Smooth muscle cell of the brain vasculature (primary cell): ENCODE results near the gene FKBP14.
"Not testable (repeated sequence)": the region's sequence is repeated elsewhere in the genome, so short reads cannot be mapped to it uniquely, and the experiment has no call there.

Experiments
- DNase-seq: peaks from one replicate; pipeline ENCODE4 v3.0.0-alpha.2; 2012; ENCODE audit warnings: low read depth, low spot score

FKBP14 gene, protein sequence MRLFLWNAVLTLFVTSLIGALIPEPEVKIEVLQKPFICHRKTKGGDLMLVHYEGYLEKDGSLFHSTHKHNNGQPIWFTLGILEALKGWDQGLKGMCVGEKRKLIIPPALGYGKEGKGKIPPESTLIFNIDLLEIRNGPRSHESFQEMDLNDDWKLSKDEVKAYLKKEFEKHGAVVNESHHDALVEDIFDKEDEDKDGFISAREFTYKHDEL

DNA sequence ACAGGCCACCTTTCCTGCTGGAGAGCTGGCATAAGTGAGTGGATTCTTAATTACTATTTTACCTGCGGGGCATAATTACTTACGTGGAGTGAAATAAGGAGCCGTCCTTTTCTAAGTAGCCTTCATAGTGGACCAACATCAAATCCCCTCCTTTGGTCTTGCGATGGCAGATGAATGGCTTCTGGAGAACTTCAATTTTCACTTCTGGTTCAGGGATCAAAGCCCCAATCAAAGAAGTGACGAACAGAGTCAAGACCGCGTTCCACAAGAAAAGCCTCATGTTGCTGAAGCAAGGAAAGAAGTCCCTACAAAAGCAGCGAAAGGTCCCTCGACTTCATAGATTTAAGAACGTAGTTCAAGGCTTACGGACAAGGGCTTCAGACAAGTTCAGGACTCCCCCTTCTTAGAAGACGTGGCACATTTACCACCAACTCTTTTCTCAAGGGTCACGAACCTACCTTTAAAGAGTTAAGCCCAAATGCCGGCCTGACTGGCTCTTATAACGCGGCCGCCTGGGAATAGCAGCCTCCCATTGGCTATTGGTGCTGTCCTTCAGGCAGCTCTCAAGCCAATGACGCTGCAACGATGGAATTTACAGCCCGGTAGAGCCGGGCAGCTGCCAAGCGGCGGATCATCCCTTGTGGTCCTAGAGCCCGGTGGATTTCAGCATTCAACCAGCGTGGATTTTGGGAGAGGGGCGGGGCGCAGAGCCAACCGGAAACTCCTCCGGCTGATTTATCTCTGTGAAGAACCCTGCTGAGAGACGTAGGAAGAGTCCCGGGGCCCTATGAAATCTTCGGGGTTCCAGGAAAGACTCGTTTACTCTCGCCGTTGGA lies at the start of gene FKBP14:
FKBP14 (minus strand) TSS at position 474 of the 836 bp plus-strand sequence; CDS start at position 280, 194 bp downstream.
- peak; percentile 99 for DNase-seq

DNA sequence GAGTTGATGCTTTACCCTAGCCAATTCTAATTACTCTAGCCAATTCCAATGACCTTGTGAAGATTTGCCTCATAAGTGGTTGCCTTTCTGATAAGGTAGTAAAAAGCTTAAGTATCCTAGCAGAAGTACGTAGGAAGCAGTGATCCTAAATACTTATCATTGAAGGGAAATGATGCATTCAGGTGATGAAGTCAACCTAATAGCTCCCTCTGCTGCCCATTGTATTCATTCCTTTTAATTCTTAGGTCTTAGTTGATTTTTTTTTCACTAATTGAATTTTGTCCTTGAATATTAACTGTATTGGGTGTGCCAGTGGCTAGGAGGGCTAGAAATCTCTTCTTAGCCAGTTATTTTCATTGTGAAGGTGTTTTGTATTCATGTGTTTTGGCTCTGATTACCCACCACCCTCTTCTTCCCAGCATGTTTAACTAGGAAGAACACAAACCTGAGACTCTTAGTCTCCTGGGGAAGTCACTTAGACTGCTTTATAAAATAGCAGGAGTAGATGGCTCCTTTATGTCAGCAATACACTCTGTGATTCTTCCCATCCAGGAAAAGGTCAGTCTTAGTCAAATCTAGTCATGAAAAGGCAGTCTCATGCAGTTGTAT lies 48.0 kb upstream of the FKBP14 start:
- no peak for DNase-seq

DNA sequence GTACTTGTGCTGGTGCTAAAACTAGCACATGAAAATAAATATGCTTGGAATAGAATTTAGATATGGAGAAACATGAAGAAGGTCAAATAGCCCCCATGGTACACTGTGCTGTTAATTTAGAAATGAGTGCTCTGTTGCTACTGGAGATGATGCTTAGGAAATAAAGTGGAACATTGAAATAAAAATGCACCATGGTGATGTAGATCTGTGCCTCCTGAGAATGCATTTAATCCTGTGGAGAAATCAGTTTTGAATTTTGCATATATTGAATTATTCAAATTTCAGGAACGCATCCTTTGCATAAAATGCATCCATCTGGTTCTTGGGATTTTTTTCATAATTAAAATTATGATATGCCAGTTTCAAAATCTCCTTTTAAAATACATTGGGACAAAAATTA lies 46.2 kb upstream of the FKBP14 start:
- DNase-seq = no peak

DNA sequence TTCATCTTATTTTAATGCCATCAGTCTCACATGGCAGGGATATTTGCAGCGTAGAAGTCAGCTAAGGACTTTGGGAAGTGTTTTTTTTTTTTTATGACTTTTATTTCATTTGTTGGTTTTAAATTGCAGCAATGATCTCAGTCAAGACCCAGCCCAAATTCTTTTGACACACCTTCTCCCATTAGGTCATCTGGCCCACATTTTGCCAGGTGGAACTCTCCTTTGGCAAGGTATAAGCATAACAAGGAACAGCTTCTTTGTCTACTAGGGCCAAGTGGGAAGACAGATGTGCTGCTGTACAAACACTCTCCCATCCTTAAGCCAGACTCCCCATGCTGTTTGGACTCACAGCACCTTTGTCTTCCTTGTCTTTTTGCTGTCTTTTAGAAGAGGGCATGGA lies 43.5 kb upstream of the FKBP14 start:
- DNase-seq = no peak

DNA sequence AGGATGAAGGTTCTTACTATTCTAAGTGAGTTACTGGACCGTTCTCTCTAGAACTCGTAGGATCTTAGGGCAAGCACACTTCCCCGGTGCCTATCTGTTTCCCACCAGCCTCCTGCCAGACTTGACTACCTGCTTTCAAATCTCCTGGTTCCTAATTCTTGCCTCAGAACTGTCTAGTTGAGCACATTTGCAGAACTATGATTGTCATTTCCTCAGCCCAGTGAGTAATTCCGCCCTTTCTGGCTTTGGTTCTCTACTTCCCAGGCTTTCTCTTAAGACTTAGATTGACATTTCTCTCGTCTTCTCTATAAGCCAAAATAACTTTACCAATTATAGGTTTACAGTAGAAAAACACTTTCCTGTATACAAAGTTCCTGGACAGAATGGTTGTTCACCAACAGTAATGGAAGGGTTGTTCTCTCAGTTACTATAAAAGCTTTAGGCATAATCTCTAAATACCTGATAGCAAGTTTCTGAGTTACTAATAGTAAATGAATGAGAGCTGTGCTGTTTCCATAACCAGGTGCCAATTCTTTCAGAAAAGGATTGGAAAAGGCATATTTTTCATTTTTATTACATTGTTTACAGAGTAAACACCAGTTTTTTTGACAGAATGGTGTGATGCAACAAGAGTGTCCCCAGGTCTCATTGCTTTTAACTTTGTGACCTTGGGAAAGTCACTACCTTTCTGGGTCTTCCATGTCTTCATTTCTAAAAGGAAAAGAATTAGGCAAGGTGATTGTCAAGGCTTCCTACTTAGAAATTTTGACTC lies 42.8 kb upstream of the FKBP14 start:
- no peak for DNase-seq

DNA sequence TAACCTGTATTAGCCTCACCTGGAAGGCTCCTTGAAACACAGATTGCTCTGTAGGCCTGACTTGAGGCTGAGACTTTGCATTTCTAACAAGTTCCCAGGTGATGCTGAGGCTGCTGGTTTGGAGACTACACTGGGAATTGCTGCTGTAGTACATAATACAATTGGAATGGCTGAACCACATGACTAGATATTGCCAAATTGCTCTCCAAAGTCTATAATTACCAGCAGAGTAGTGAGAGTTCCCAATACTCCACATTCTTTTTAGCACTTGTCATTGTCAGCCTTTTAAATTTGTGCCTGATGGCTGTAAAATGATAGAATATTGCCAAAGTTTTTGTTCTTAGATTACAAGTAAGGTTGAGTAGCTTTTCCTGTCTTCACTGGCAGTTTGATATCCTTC lies 41.6 kb upstream of the FKBP14 start:
- DNase-seq = no peak

DNA sequence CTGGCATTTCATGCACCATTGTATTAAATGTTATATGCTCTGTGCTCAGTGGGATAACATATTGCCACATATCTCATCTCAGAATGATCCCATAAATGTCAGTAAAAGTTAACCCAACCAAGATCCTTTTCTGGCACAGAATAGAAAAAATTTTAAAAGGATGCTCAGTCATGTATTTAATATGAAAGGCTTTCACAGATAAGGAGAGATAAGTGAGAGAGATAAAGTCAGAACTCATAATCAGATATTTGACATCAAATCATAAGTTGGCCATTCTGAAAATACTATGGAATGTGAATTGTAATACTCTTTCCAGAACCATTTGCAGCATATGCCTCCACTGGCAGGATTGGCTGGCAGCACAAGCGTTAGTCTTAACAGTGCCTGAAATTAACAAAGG lies 40.2 kb upstream of the FKBP14 start:
- DNase-seq = no peak

DNA sequence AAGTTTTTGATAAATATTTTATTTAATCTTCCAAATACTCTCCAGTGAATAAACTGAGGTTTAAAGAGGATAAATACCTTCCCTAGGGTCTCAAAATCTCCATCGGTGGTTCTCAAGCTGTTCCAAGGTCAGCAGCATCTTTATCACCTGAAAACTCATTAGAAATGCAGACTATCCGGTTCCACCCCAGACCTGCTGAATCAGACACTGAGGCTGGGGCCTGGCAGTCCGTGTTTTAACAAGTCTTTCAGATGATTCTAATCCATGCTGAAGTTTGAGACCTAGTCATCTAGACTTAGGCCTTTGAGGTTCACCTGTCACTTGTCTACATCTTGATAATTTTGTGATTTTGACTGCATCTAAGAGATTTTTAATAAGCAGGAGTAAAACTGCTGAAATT lies 39.2 kb upstream of the FKBP14 start:
- no peak for DNase-seq

DNA sequence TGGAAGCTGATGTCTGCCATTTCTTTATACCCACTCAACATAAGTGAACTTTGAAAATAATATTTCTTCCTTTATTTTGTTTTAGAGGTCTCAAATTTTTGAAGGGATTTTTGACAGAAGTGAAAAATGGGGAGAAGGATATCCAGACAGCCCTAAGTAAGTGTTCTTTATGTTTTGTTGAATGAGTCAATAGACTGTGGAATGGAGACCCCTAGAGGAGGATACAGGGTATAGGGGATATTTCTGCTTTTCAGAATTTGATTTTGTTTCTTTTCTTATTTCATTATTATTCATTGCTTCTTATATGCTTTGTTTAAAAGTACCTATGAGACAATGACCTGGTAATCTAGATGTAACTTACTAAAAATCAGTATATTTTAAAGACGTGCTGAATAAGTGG lies 36.1 kb upstream of the FKBP14 start:
- peak; percentile 26 for DNase-seq

DNA sequence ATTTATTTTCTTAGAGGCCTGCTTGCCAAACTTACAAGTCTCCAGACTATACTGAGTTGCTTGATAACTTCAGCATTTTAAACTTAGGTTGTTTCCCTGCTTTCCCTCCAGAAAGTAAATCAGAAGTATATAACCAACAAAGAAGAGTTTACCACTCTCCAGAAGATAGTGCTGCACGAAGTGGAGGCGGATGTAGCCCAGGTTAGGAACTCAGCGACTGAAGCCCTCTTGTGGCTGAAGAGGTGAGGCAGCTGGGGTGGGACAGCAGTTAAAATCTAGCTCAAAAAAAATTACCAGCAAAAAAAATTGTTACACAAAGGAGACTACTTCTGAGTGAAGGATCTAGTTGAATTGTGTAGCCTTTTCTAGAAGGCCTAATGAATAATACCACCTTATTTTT lies 35.3 kb upstream of the FKBP14 start:
- not testable (repeated sequence) for DNase-seq

DNA sequence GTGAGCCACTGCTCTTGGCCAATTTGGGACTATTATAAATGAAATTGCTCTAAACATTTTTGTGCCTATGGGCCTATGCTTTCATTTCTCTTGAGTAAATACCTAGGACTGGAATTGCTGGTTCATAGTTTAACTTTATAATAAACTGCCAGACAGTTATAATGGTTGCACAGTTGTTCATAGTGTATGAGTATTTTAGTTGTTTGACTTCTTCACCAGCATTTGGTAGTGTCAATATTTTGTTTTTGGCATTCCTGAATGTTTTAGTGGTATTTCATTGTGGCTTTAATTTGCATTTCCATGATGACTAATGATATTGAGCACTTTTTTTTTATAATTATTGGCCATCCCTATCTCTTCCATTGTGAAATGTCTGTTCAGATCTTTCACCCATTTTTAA lies 31.2 kb upstream of the FKBP14 start:
- no peak for DNase-seq

DNA sequence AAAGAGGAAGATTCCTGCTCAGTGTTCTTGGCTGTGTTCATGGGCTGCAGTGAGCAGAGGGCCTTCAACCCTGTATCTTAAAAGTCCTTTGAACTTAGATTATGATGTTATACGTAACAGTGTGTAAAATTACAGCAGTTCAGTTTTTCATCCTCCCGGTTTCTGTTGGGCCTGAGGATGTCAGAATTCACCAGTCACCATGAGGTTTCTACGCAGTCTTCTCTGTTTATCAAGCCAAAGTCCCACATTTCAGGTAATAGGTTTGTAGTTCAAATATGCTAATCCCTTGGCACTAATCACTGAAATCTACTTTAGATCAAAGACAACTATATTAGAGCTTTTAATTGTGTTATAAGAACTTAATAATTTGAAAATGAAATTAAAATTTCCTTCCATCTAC lies 26.6 kb upstream of the FKBP14 start:
- DNase-seq = no peak

DNA sequence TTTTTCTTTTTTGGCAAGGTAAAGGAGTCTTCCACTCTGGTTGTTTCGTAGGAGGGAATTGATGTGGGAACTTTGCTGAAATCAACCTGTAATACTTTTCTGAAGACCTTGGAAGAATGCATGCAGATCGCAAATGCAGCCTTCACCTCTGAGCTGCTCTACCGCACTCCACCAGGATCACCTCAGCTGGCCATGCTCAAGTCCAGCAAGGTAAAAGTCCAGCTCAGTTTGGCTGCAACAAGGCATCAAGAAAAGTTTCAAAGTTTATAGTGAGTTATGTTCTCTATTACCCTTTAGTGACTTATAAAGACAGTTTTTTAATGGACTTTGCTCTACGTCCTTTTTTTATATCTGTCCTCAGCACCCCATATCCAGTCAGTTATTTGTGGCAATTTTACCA lies 22.7 kb upstream of the FKBP14 start:
- DNase-seq = no peak

DNA sequence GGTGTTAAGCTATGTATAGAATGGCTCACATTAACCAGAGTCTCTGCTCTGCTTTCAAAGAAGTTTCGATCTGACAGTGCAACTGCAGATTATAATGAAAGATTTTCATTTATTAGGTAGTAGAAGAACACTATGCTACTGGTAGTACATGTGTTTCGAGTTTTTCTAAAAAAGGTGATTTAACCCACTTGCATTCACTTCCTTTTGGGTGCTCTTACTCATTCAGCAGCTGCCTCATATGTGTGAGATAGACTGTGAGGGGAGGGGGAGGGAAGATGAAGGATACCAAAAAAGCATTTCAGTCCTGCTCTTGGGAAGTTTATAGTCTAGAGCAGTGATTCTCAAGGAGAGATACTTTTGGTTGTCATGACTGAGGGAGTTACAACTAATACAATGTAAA lies 22.1 kb upstream of the FKBP14 start:
- DNase-seq = no peak

DNA sequence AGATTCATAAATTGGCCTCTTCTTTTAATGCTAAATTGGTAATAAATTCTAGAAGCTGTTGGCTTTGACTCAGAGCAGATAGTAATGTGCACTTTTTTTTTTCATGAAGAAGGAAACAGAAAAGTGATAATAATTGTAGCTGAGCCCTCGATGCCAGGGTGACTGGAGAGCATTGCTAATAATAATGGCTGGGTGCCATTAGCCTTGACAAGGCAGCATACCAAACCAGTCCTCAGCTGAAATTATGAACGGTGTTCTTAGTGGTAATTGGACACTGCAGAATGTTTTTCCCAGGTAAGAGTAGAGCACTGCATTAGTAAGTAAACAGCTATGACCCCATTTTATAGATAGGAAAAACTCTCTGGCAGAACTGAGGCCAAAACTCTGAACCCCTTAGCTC lies 20.6 kb upstream of the FKBP14 start:
- DNase-seq = no peak

DNA sequence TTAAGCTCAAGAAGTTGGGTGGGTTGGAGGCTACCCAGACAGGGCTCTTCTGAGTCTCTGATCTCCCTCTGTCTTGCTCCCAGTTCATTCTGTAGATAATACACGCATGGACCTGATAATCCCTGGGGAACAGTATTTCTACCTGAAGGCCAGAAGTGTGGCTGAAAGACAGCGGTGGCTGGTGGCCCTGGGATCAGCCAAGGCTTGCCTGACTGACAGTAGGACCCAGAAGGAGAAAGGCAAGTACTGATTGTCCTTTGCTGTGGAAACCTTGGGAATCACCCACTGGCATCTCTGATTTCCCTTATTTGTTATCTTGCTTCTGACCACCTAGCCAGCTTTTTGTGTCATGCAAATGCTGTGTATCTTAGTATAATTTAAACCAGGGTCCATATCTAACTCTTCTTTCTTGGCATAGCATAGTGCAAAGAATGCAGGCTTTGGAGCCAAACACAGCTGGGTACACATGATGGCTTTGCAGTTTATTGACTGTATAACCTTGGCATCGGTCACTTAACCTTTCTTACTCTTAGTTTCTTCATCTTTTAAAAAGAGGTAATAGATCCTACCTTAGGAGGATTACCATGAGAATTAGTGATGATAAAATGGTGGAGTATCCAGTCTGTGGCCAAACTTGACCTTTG lies 19.7 kb upstream of the FKBP14 start:
- DNase-seq = no peak

DNA sequence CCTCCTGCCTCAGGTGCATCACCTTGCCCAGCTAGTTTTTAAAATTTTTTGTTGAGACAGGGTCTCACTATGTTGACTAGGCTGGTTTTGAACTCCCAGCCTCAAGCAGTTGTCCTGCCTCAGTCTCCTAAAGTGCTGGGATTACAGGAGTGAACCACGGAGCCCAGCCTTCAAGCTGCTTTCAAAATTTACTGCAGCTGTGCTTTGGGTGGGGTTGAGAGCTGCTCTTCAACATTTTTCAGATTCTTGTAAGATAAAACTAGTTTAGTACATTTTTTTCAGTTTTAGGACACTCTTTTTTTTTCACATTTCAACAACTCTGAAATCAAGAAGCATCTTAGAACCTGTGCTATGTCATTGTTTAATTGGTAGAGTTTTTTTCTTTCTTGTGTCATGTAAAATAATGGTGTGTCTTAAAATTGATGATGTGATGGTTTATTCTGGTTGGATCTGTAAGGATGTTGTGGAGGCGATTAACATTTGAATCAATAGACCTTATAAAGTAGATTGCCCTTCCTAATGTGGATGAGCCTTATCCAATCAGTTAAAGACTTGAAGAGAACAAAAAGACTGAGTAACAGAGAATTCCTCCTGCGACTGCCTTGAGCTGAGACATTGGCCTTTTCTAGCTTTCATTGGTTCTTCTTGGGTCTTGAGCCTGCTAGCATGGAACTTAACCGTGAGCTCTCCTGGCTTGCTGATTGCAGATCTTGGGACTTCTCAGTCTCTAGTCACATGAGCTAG lies 15.2 kb upstream of the FKBP14 start:
- no peak for DNase-seq

DNA sequence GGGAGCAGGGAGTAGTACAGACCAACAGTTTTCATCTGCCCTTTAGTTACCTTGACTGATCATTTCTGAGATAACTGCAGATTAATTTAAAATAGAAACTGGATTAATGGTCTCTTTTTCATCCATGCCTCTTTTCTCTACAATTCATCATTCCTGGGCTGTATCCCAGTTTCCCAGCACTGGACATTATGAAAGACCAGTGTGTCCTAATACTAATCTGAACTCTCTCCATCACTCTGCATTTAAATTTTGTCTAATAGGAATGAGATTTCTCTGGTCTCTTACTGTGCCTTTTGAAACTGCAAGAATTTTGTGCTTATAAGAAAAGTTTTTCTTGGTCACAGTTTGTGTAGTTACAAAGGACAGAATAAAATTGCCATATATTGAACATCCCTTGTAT lies 14.4 kb upstream of the FKBP14 start:
- no peak for DNase-seq

DNA sequence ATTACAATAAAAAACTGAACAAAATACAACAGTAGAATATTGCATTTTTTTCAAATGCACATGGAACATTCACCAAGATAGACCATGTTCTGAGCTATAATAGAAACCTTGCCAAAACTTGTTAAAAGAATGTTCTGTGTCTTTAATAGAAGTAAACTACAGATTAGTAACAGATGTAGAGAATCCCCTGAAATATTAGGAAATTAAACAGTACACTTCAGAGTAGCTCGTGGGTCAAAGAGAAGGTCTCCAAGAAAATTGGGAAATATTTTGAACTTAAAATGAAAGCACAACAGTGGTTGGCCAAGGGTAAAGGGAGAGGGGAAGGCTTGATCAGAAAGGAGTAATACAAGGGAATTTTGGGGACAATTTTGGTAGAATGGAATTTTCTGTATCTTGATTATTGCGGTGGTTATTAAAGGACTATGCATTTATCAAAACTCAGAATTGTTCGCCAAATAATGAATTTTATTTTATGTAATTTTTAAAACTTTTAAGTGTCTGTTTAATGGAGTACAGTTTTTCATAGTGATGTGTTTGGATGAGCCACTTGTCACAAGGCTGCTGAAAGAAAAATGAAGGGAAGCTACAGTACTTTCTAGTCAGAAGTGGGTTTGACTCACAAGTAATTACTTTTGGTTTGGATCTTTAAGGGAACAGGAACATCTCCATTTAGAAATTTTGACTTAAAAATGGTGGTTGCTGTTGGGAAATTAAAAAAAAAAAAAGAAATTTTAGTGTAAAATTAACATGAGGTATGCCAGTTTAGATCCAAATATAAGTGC lies 11.9 kb upstream of the FKBP14 start:
- DNase-seq = no peak

DNA sequence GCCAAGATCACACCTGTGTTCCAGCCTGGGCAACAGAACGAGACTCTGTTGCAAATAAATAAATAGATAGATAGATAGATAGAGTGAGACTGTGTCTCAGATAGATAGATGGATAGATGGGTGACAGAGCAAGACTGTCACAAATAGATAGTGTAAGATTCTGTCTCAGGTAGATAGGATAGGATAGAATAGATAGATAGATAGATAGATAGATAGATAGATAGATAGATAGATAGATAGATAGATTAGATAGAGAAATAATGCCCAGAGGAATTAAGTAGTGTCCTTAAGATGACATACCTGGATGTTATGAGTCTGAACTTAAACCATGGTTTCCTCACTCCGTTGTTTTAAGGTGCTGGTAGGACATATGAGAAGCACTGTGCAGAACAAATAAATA lies 9.7 kb upstream of the FKBP14 start:
- no peak for DNase-seq
